KMS-11 (cell line): ENCODE data around the gene STEAP2.

Experiments used
- H2AFZ ChIP-seq: fragments of 200-600 bp; sonication (generic); 2 replicates; pipeline ENCODE4 v1.6.1; 2016; ENCODE audit warnings: antibody characterized with exemption, mixed run types, low read depth
- H3K27ac ChIP-seq: fragments of 200-600 bp; sonication (generic); 2 replicates; pipeline ENCODE4 v1.6.1; 2016; ENCODE audit warnings: mild to moderate bottlenecking, mixed run types
- H3K27me3 ChIP-seq: fragments of 200-600 bp; sonication (generic); 2 replicates; pipeline ENCODE4 v1.6.1; 2017; ENCODE audit warnings: mild to moderate bottlenecking, low read depth, mixed run types, moderate library complexity; ENCODE audit not compliant: insufficient read depth
- H3K36me3 ChIP-seq: fragments of 200-600 bp; sonication (generic); 2 replicates; pipeline ENCODE4 v1.6.1; 2017; ENCODE audit warnings: mild to moderate bottlenecking, mixed run types; ENCODE audit not compliant: insufficient read depth
- H3K4me1 ChIP-seq: fragments of 200-600 bp; sonication (generic); 2 replicates; pipeline ENCODE4 v1.6.1; 2016; ENCODE audit warnings: mild to moderate bottlenecking, low read depth, mixed run types; ENCODE audit not compliant: poor library complexity, severe bottlenecking
- H3K4me2 ChIP-seq: fragments of 200-600 bp; sonication (generic); 2 replicates; pipeline ENCODE4 v1.7.0; 2016; ENCODE audit warnings: mild to moderate bottlenecking, mixed run types
- H3K4me3 ChIP-seq: fragments of 200-600 bp; sonication (generic); IDR thresholded peaks from 2 replicates; pipeline ENCODE4 v1.6.1; 2017; ENCODE audit warnings: low read depth, low read length, mixed read lengths; ENCODE audit not compliant: insufficient read depth
- H3K79me2 ChIP-seq: fragments of 200-600 bp; sonication (generic); 2 replicates; pipeline ENCODE4 v1.6.1; 2016; ENCODE audit warnings: low read depth, mixed run types; ENCODE audit not compliant: insufficient read depth
- H3K9ac ChIP-seq: fragments of 200-600 bp; sonication (generic); 2 replicates; pipeline ENCODE4 v1.6.1; 2016; ENCODE audit warnings: mild to moderate bottlenecking, mixed run types
- H4K20me1 ChIP-seq: fragments of 200-600 bp; sonication (generic); 2 replicates; pipeline ENCODE4 v1.6.1; 2016; ENCODE audit warnings: mild to moderate bottlenecking, mixed run types; ENCODE audit not compliant: insufficient read depth
- CTCF ChIP-seq: fragments of 200-600 bp; sonication (generic); conservative IDR thresholded peaks from 2 replicates; pipeline ENCODE4 v1.6.1; 2017; ENCODE audit warnings: low read depth, mild to moderate bottlenecking, antibody characterized with exemption, low read length, moderate library complexity, mixed read lengths

STEAP2 gene

GRCh38 chr7:90192876-90193750 is 18.4 kb upstream of the STEAP2 start:
- Histone ChIP-seq H3K27me3 (no peaks in the 10 kb centered on the region), H4K20me1 (no peaks in the 10 kb centered on the region), H3K9ac (no peak overlapping the region), H3K4me3 (no peak overlapping the region), H3K4me1 (no peaks in the 10 kb centered on the region), H3K79me2 (no peaks in the 10 kb centered on the region), H3K36me3 (no peaks in the 10 kb centered on the region), H2AFZ (no peak overlapping the region), H3K4me2 (no peak overlapping the region), H3K27ac (no peak overlapping the region)
- no peak for TF ChIP-seq CTCF

GRCh38 chr7:90194911-90195809 is 16.4 kb upstream of the STEAP2 start:
- H3K4me2 ChIP-seq = no peak overlapping the region
- H3K4me3 ChIP-seq = no peak overlapping the region
- H3K4me1 ChIP-seq = peaks cover 2% of the 10 kb centered on the region
- no peak overlapping the region for H2AFZ ChIP-seq
- no peak overlapping the region for H3K9ac ChIP-seq
- no peaks in the 10 kb centered on the region for H3K79me2 ChIP-seq
- H4K20me1 ChIP-seq = no peaks in the 10 kb centered on the region
- H3K36me3 ChIP-seq = no peaks in the 10 kb centered on the region
- no peaks in the 10 kb centered on the region for H3K27me3 ChIP-seq
- no peak for TF ChIP-seq CTCF
- H3K27ac ChIP-seq = no peak overlapping the region

GRCh38 chr7:90201500-90202195 is 9.9 kb upstream of the STEAP2 start:
- peaks cover 4% of the 10 kb centered on the region for H3K4me1 ChIP-seq
- H4K20me1 ChIP-seq = no peaks in the 10 kb centered on the region
- no peaks in the 10 kb centered on the region; the same call in 1 of the 2 replicates for H3K36me3 ChIP-seq
- H3K79me2 ChIP-seq = no peaks in the 10 kb centered on the region
- H3K9ac ChIP-seq = no peak overlapping the region
- H2AFZ ChIP-seq = no peak overlapping the region
- no peak overlapping the region for H3K4me3 ChIP-seq
- H3K4me2 ChIP-seq = no peak overlapping the region
- no peak for TF ChIP-seq CTCF
- no peak overlapping the region for H3K27ac ChIP-seq
- no peaks in the 10 kb centered on the region for H3K27me3 ChIP-seq

- no peaks in the 10 kb centered on the region for H4K20me1 ChIP-seq
- no peak overlapping the region for H2AFZ ChIP-seq
- no peak overlapping the region for H3K9ac ChIP-seq
- no peaks in the 10 kb centered on the region for H3K4me1 ChIP-seq
- H3K36me3 ChIP-seq = no peaks in the 10 kb centered on the region
- no peak for TF ChIP-seq CTCF
- no peaks in the 10 kb centered on the region for H3K27me3 ChIP-seq
- H3K4me2 ChIP-seq = no peak overlapping the region
- H3K4me3 ChIP-seq = no peak overlapping the region
- H3K79me2 ChIP-seq = no peaks in the 10 kb centered on the region
- H3K27ac ChIP-seq = no peak overlapping the region
Measured at GRCh38 chr7:90207956-90208355, 3.6 kb upstream of the STEAP2 start.
